Liver (tissue), 9 donors: ENCODE measurements around the gene CFAP97. TPM values are rescaled to one million over a fixed set of nuclear protein-coding genes. Genes with fewer than 3 reads are reported as not detected.

Source experiments
- DNase-seq: peaks from one replicate; pipeline ENCODE4 v3.0.0-alpha.2; 2017; ENCODE audit warnings: low spot score
- H3K27ac ChIP-seq, 2 donors: one replicate each; pipeline ENCODE4 v1.7.0; 2013; ENCODE audit warnings: inconsistent platforms in 2 of 2, low read length in 2 of 2, control low read depth in 1 of 2, low read depth in 1 of 2, mild to moderate bottlenecking in 1 of 2
- H3K27me3 ChIP-seq, 4 donors: one replicate each; pipeline versions ENCODE4 v1.6.1 to v1.7.0; 2013; ENCODE audit warnings: low read length in 3 of 4, inconsistent platforms in 1 of 4, mild to moderate bottlenecking in 1 of 4, moderate library complexity in 1 of 4; ENCODE audit not compliant: control insufficient read depth in 4 of 4, insufficient read depth in 4 of 4
- H3K36me3 ChIP-seq, 4 donors: one replicate each; pipeline versions ENCODE4 v1.6.1 to v1.7.0; 2013; ENCODE audit warnings: low read length in 3 of 4, mild to moderate bottlenecking in 3 of 4, low read depth in 1 of 4, moderate library complexity in 1 of 4; ENCODE audit not compliant: control insufficient read depth in 4 of 4, insufficient read depth in 3 of 4
- H3K4me1 ChIP-seq, 4 donors: one replicate each; pipeline versions ENCODE4 v1.6.1 to v1.7.0; 2013; ENCODE audit warnings: low read length in 3 of 4, mild to moderate bottlenecking in 3 of 4, moderate library complexity in 1 of 4; ENCODE audit not compliant: control insufficient read depth in 4 of 4, insufficient read depth in 4 of 4
- H3K4me3 ChIP-seq, 3 donors: one replicate each; pipeline versions ENCODE4 v1.6.1 to v1.7.0; 2013; ENCODE audit warnings: low read length in 3 of 3, control low read depth in 1 of 3, low read depth in 1 of 3, mild to moderate bottlenecking in 1 of 3
- H3K9ac ChIP-seq, 2 donors: one replicate each; pipeline ENCODE4 v1.7.0; 2013; ENCODE audit warnings: low read length in 2 of 2, mild to moderate bottlenecking in 2 of 2, moderate library complexity in 2 of 2, control low read depth in 1 of 2, low read depth in 1 of 2
- H3K9me3 ChIP-seq, 4 donors: one replicate each; pipeline versions ENCODE4 v1.6.1 to v1.7.0; 2013; ENCODE audit warnings: low read length in 3 of 4; ENCODE audit not compliant: control insufficient read depth in 4 of 4
- ATF3 ChIP-seq: IDR thresholded peaks from 2 replicates; pipeline ENCODE4 v1.6.1; 2016; ENCODE audit warnings: antibody characterized with exemption
- EGR1 ChIP-seq, 2 donors: IDR thresholded peaks; 2 replicates each; pipeline ENCODE4 v1.6.1; 2016 to 2018; ENCODE audit warnings: antibody characterized with exemption in 2 of 2, low read depth in 2 of 2
- FOXA1 ChIP-seq: IDR thresholded peaks from 2 replicates; pipeline ENCODE4 v1.6.1; 2016; ENCODE audit warnings: antibody characterized with exemption
- GABPA ChIP-seq, 2 donors: IDR thresholded peaks in 1 of 2; conservative IDR thresholded peaks in 1 of 2; 2 replicates each; pipeline ENCODE4 v1.6.1; 2016; ENCODE audit warnings: antibody characterized with exemption in 2 of 2, mild to moderate bottlenecking in 1 of 2, moderate library complexity in 1 of 2
- HNF4G ChIP-seq: IDR thresholded peaks from 2 replicates; pipeline ENCODE4 v1.6.1; 2016; ENCODE audit warnings: antibody characterized with exemption
- JUND ChIP-seq, 2 donors: IDR thresholded peaks; 2 replicates each; pipeline ENCODE4 v1.6.1; 2016; ENCODE audit warnings: antibody characterized with exemption in 2 of 2
- MAX ChIP-seq: IDR thresholded peaks from 2 replicates; pipeline ENCODE4 v1.6.1; 2016; ENCODE audit warnings: antibody characterized with exemption
- REST ChIP-seq: IDR thresholded peaks from 2 replicates; pipeline ENCODE4 v1.6.1; 2016; ENCODE audit warnings: antibody characterized with exemption, mild to moderate bottlenecking
- RXRA ChIP-seq, 2 donors: IDR thresholded peaks; 2 replicates each; pipeline ENCODE4 v1.6.1; 2017 to 2018; ENCODE audit warnings: antibody characterized with exemption in 2 of 2, mild to moderate bottlenecking in 1 of 2
- WGBS: extraction: QIAGEN DNeasy Blood & Tissue Kit; methylation state at CpG from one replicate; pipeline ENCODE4 v1.1.7; 2013; 5-methylcytosine and 5-hydroxymethylcytosine counted together
- polyA plus RNA-seq, 2 donors: library from polyadenylated mRNA; stranded (reverse) in 1 of 2; unstranded in 1 of 2; fragments of 200-250 nt in 1 of 2; fragments of >200 nt in 1 of 2; fragmentation: Nextera tagmentation in 1 of 2; extraction: Ambion mirVana in 1 of 2; gene quantifications; one replicate each; pipeline versions ENCODE4 v1.2.1 to v1.2.3, GENCODE V29; 2013 to 2015
- total RNA-seq, 2 donors: library from RNA; depleted of rRNA; stranded (reverse); fragments of >200 nt; gene quantifications; one replicate each; pipeline ENCODE4 v1.2.3, GENCODE V29; 2014
- TF ChIP-seq, protein P1 (sequence below): IDR thresholded peaks from 2 replicates; pipeline ENCODE4 v1.6.1; 2016; ENCODE audit warnings: antibody characterized with exemption
- TF ChIP-seq, protein P2 (sequence below): fragments of 150-350 bp; IDR thresholded peaks from 2 replicates; pipeline ENCODE4 v1.5.1; 2017; ENCODE audit warnings: improper control_type of control experiment, low read depth, low read length; ENCODE audit not compliant: missing input control
- donor health status: healthy.
- donor health status: healthy.
- donor health status: healthy.
- donor health status: healthy.
- donor health status: healthy.

Gene CFAP97
- total and polyA plus RNA-seq, 4 donors = 7.5 to 30.9 (median 18.7) TPM

DNA sequence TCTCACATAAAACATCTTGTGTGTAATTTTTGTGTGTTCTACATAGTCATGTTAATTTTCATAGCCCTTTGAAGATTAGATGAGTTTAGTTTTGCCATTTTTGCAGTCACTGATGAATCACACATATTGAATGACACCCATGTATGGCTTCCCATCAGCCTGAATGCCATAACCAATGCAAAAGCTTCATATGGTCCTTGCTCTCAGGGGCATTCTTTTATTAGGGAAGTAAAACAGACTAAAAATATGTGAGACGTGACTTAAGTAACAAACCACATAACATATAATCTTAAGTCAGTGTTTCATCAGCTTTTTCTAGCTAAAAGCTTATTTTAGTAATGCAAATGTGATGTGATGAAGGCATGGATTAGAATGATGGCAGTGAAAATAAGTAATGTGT, 52.5 kb downstream of the CFAP97 start (continued):
- TF ChIP-seq REST = no peak
- no peak for TF ChIP-seq EGR1 (IDR thresholded peaks at IDR 0.05; ENCODE audit: low read depth in 2 of 2)
- TF ChIP-seq, protein P1, sequence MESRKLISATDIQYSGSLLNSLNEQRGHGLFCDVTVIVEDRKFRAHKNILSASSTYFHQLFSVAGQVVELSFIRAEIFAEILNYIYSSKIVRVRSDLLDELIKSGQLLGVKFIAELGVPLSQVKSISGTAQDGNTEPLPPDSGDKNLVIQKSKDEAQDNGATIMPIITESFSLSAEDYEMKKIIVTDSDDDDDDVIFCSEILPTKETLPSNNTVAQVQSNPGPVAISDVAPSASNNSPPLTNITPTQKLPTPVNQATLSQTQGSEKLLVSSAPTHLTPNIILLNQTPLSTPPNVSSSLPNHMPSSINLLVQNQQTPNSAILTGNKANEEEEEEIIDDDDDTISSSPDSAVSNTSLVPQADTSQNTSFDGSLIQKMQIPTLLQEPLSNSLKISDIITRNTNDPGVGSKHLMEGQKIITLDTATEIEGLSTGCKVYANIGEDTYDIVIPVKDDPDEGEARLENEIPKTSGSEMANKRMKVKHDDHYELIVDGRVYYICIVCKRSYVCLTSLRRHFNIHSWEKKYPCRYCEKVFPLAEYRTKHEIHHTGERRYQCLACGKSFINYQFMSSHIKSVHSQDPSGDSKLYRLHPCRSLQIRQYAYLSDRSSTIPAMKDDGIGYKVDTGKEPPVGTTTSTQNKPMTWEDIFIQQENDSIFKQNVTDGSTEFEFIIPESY = no peak
- TF ChIP-seq GABPA (IDR thresholded peaks at IDR 0.05 in 1 of 2, conservative IDR thresholded peaks at IDR 0.05 in 1 of 2) = no peak

DNA sequence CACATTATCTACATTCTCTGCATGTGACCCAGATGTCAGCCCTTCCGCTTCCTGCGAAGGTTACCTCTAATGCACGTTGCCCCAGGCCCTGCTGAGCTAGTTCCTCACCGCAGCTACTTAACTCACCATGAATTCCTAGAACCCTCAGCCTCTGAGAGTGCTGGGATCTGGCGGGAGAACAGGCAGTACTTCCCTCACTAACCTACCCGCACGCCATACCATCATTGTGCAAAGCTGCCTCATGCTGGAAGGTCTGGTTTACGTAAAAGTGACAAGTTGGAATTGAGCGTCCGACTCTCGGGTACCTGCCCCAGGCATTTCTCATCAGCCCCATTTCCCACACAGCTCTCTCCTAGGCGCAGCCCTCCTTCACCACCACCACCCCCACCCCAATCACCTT, 54.4 kb downstream of the CFAP97 start:
- Histone ChIP-seq H3K27me3 (no peaks in the 10 kb centered on the region), H3K4me1 (no peaks in the 10 kb centered on the region), H3K9ac (no peak overlapping the region), H3K36me3 (peaks cover 2 to 18% (median 10%) of the 10 kb centered on the region in 4 donors), H3K9me3 (no peaks in the 10 kb centered on the region), H3K4me3 (no peak overlapping the region), H3K27ac (no peak overlapping the region)
- WGBS = 92% methylated on average over 12 of the region's 12 CpGs
- TF ChIP-seq GABPA (IDR thresholded peaks at IDR 0.05 in 1 of 2, conservative IDR thresholded peaks at IDR 0.05 in 1 of 2) (no peak), MAX (no peak), HNF4G (no peak), EGR1 (IDR thresholded peaks at IDR 0.05; ENCODE audit: low read depth in 2 of 2) (no peak), JUND (IDR thresholded peaks at IDR 0.05) (no peak), FOXA1 (no peak), RXRA (IDR thresholded peaks at IDR 0.05) (no peak), ATF3 (no peak)
- TF ChIP-seq, protein P2, sequence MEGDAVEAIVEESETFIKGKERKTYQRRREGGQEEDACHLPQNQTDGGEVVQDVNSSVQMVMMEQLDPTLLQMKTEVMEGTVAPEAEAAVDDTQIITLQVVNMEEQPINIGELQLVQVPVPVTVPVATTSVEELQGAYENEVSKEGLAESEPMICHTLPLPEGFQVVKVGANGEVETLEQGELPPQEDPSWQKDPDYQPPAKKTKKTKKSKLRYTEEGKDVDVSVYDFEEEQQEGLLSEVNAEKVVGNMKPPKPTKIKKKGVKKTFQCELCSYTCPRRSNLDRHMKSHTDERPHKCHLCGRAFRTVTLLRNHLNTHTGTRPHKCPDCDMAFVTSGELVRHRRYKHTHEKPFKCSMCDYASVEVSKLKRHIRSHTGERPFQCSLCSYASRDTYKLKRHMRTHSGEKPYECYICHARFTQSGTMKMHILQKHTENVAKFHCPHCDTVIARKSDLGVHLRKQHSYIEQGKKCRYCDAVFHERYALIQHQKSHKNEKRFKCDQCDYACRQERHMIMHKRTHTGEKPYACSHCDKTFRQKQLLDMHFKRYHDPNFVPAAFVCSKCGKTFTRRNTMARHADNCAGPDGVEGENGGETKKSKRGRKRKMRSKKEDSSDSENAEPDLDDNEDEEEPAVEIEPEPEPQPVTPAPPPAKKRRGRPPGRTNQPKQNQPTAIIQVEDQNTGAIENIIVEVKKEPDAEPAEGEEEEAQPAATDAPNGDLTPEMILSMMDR = no peak
- TF ChIP-seq, protein P1 = no peak
- no peak for DNase-seq
